GM12878 (cell line): ENCODE data around the gene EMILIN2. TPM values are rescaled to one million over a fixed set of nuclear protein-coding genes. Genes with fewer than 3 reads are reported as not detected.

ENCODE experiments used
- ATAC-seq: fragments of 200-7000 bp; cut with Tn5 transposase; 3 replicates; pipeline ENCODE4 v1.9.1; 2020; ENCODE audit warnings: mild to moderate bottlenecking, moderate library complexity
- BruUV-seq: library from RNA; stranded (reverse); fragments of 400-500 nt; replicated peaks from 2 replicates; lab custom pipeline; 2021; lab: Mats Ljungman, UMichigan
- CTCF ChIA-PET: fragments of 300-600 bp; sonication (Branson Sonifier 250); formaldehyde crosslinking; extraction: SDS; loops from one replicate; lab custom pipeline; 2021; ENCODE audit warnings: inconsistent platforms; lab: Yijun Ruan, JAX
- POLR2A ChIA-PET: fragments of 350-600 bp; formaldehyde crosslinking; extraction: SDS; loops from one replicate; lab custom pipeline; 2021; ENCODE audit warnings: inconsistent platforms; lab: Charles Lee
- RAD21 ChIA-PET: fragments of 300-600 bp; sonication (Branson Sonifier 250); formaldehyde crosslinking; loops from one replicate; lab custom pipeline; 2023; ENCODE audit warnings: antibody characterized with exemption; ENCODE audit not compliant: unreplicated experiment; lab: Charles Lee
- SMC1A ChIA-PET: fragments of 300-600 bp; sonication (Branson Sonifier 250); formaldehyde crosslinking; loops from one replicate; lab custom pipeline; 2023; ENCODE audit not compliant: unreplicated experiment, uncharacterized antibody; lab: Charles Lee
- DNase-seq: peaks from one replicate; pipeline ENCODE4 v3.0.0-alpha.2; 2011; ENCODE audit warnings: low read depth, low spot score
- FAIRE-seq: peaks from 3 replicates; lab custom pipeline; 2011; peaks lifted over from hg19 to GRCh38; lab: Jason Lieb, UNC
- H2AFZ ChIP-seq: 2 replicates; pipeline ENCODE4 v1.6.0; 2011; ENCODE audit warnings: low read depth, low read length, control low read depth; ENCODE audit not compliant: control insufficient read depth
- H3K27ac ChIP-seq: 2 replicates; pipeline ENCODE4 v1.5.1; 2011; ENCODE audit warnings: control low read depth; ENCODE audit not compliant: control insufficient read depth, insufficient read depth
- H3K27me3 ChIP-seq, 2 experiments: replicated peaks in 1 of 2; 2 replicates each; pipeline versions ENCODE4 v1.6.0 to v1.6.1; 2011; ENCODE audit warnings: low read length in 1 of 2; ENCODE audit not compliant: control insufficient read depth in 2 of 2, insufficient read depth in 2 of 2
- H3K36me3 ChIP-seq, 2 experiments: 2 replicates each; pipeline ENCODE4 v1.5.1; 2011; ENCODE audit warnings: low read length in 1 of 2; ENCODE audit not compliant: control insufficient read depth in 2 of 2, insufficient read depth in 2 of 2
- H3K4me1 ChIP-seq: 2 replicates; pipeline ENCODE4 v1.6.1; 2011; ENCODE audit warnings: mild to moderate bottlenecking, low read length, moderate library complexity, mixed read lengths; ENCODE audit not compliant: control insufficient read depth, insufficient read depth
- H3K4me2 ChIP-seq: 2 replicates; pipeline ENCODE4 v1.6.0; 2011; ENCODE audit warnings: control low read depth; ENCODE audit not compliant: control insufficient read depth, insufficient read depth
- H3K4me3 ChIP-seq: fragments of 200-600 bp; sonication (generic); 2 replicates; pipeline ENCODE4 v1.5.1; 2016
- H3K79me2 ChIP-seq: 2 replicates; pipeline ENCODE4 v1.6.0; 2011; ENCODE audit warnings: low read length; ENCODE audit not compliant: control insufficient read depth, insufficient read depth
- H3K9ac ChIP-seq: 2 replicates; pipeline ENCODE4 v1.8.0; 2011; ENCODE audit warnings: low read length, control low read depth, mixed read lengths; ENCODE audit not compliant: control insufficient read depth, insufficient read depth
- H3K9me3 ChIP-seq: replicated peaks from 3 replicates; pipeline ENCODE4 v1.5.1; 2011; ENCODE audit warnings: mild to moderate bottlenecking, low read length; ENCODE audit not compliant: control insufficient read depth, insufficient read depth
- H4K20me1 ChIP-seq: 2 replicates; pipeline ENCODE4 v1.6.0; 2011; ENCODE audit not compliant: control insufficient read depth, insufficient read depth
- BCLAF1 ChIP-seq: fragments of 450-650 bp; IDR thresholded peaks from 2 replicates; pipeline ENCODE4 v1.6.1; 2017; ENCODE audit warnings: antibody characterized with exemption, mild to moderate bottlenecking, moderate library complexity
- E2F8 ChIP-seq: fragments of 450-650 bp; IDR thresholded peaks from 2 replicates; pipeline ENCODE4 v1.6.1; 2018; ENCODE audit warnings: mild to moderate bottlenecking, low read depth, moderate library complexity; ENCODE audit not compliant: partially characterized antibody
- ELK1 ChIP-seq: IDR thresholded peaks from 2 replicates; pipeline ENCODE4 v1.6.1; 2012; ENCODE audit warnings: low read depth, low read length, improper control_type of control experiment
- HDAC6 ChIP-seq: fragments of 200-600 bp; sonication (generic); IDR thresholded peaks from one replicate; pipeline ENCODE4 v1.8.0; 2017; ENCODE audit warnings: antibody characterized with exemption; ENCODE audit not compliant: unreplicated experiment
- IKZF2 ChIP-seq, 2 experiments: fragments of 450-650 bp; IDR thresholded peaks; 2 replicates each; pipeline ENCODE4 v1.6.1; 2017; ENCODE audit warnings: mild to moderate bottlenecking in 2 of 2, moderate library complexity in 2 of 2
- IRF3 ChIP-seq: fragments of 450-650 bp; IDR thresholded peaks from 2 replicates; pipeline ENCODE4 v1.6.1; 2014; ENCODE audit warnings: mild to moderate bottlenecking
- NR2C1 ChIP-seq: fragments of 450-650 bp; IDR thresholded peaks from 2 replicates; pipeline ENCODE4 v1.6.1; 2017; ENCODE audit warnings: antibody characterized with exemption, mild to moderate bottlenecking, moderate library complexity
- NR2C2 ChIP-seq: IDR thresholded peaks from 2 replicates; pipeline ENCODE4 v1.6.1; 2011; ENCODE audit warnings: borderline replicate concordance, low read depth; ENCODE audit not compliant: control insufficient read depth, insufficient read length
- NR2F1 ChIP-seq: fragments of 450-650 bp; conservative IDR thresholded peaks from 2 replicates; pipeline ENCODE4 v1.6.1; 2017; ENCODE audit warnings: mild to moderate bottlenecking
- NRF1 ChIP-seq: conservative IDR thresholded peaks from 2 replicates; pipeline ENCODE4 v1.6.1; 2011; ENCODE audit warnings: mild to moderate bottlenecking, low read depth, low read length, improper control_type of control experiment
- RUNX3 ChIP-seq: IDR thresholded peaks from 2 replicates; pipeline ENCODE4 v1.6.1; 2012; ENCODE audit warnings: low read length, inconsistent platforms
- SP1 ChIP-seq: IDR thresholded peaks from one replicate; pipeline ENCODE4 v1.6.1; 2011; ENCODE audit warnings: low read depth, low read length
- TBL1XR1 ChIP-seq: IDR thresholded peaks from 2 replicates; pipeline ENCODE4 v1.6.1; 2012; ENCODE audit warnings: low read depth, low read length, improper control_type of control experiment
- TCF12 ChIP-seq: IDR thresholded peaks from 2 replicates; pipeline ENCODE4 v1.6.1; 2011; ENCODE audit warnings: low read depth, mild to moderate bottlenecking, low read length
- YBX1 ChIP-seq: fragments of 450-650 bp; IDR thresholded peaks from 2 replicates; pipeline ENCODE4 v1.6.1; 2016; ENCODE audit warnings: antibody characterized with exemption
- ZNF274 ChIP-seq: IDR thresholded peaks from one replicate; pipeline ENCODE4 v1.8.0; 2011; ENCODE audit not compliant: insufficient read length, insufficient read depth
- WGBS: methylation state at CpG from one replicate; pipeline ENCODE4 v1.1.6; 2016; ENCODE audit warnings: low lambda C conversion rate; ENCODE audit not compliant: insufficient replicate concordance, insufficient coverage; ENCODE audit errors: missing lambda C conversion rate; 5-methylcytosine and 5-hydroxymethylcytosine counted together
- in situ Hi-C: fragments of 300-500 bp; cut with MboI; formaldehyde crosslinking; loops from 9 replicates; pipeline ENCODE4 v1.14.3; 2018; ENCODE audit warnings: mixed read lengths
- intact Hi-C: fragments of 100-400 bp; cut with micrococcal nuclease; formaldehyde crosslinking; loops from one replicate; pipeline ENCODE4 v1.14.2; 2022; ENCODE audit not compliant: unreplicated experiment
- polyA plus RNA-seq, 11 experiments: library from polyadenylated mRNA; depleted of rRNA in 4 of 11; unstranded in 6 of 11; stranded (reverse) in 5 of 11; fragments of >200 nt; fragmentation: Nextera tagmentation in 4 of 11; fragmentation: Illumina TruSeq in 1 of 11; extraction: Ambion mirVana in 4 of 11; extraction: Trizol in 1 of 11; gene quantifications; 1 replicate in 1 of 11; 2 replicates in 10 of 11; pipeline versions ENCODE4 v1.2.1 to v1.2.3, GENCODE V29; 2011 to 2016; ENCODE audit warnings: inconsistent platforms in 2 of 11, missing spikeins in 2 of 11, low read depth in 1 of 11
- total RNA-seq, 4 experiments: library from RNA; depleted of rRNA in 3 of 4; stranded (reverse); fragments of >200 nt in 3 of 4; fragmentation: Illumina TruSeq in 1 of 4; extraction: Trizol in 1 of 4; gene quantifications; 2 replicates each; pipeline versions ENCODE4 v1.2.1 to v1.2.3, GENCODE V29; 2013 to 2021

EMILIN2 gene
- total and polyA plus RNA-seq, 10 of the 15 experiments (the other 5 are each of a cell fraction or from before 2014, with no cell fraction given): 0.58 to 18.4 (median 5.9) TPM

GRCh38 chr18:2893056-2893455, 46.2 kb downstream of the EMILIN2 start:
- POLR2A ChIA-PET: no interaction called here
- BruUV-seq: no TSS peak
- H3K36me3 ChIP-seq: no peaks in the 10 kb centered on the region
- in situ Hi-C loops (no loop called here), intact Hi-C loops (no loop called here)
- H3K4me2 ChIP-seq: no peak overlapping the region
- no peaks in the 10 kb centered on the region for H4K20me1 ChIP-seq
- no peak overlapping the region for H3K27ac ChIP-seq
- H3K4me3 ChIP-seq: no peak overlapping the region
- DNase-seq (no peak), FAIRE-seq (no peak), ATAC-seq (no peak)
- TF ChIP-seq NR2F1: no peak
- no peak for TF ChIP-seq TCF12
- TF ChIP-seq NR2C2: no peak
- no peak for TF ChIP-seq ELK1
- TF ChIP-seq TBL1XR1: no peak
- TF ChIP-seq HDAC6: no peak
- TF ChIP-seq ZNF274: no peak
- no peak for TF ChIP-seq YBX1
- TF ChIP-seq RUNX3: no peak
- no peak for TF ChIP-seq BCLAF1
- no peak for TF ChIP-seq SP1
- TF ChIP-seq IKZF2 (IDR thresholded peaks at IDR 0.05): no peak
- no peak for TF ChIP-seq E2F8
- no peak for TF ChIP-seq IRF3
- no peak for TF ChIP-seq NR2C1
- no peak for TF ChIP-seq NRF1
- 0 out of 2 replicates have a peak, but pooled peaks cover under 1% of the 10 kb centered on the region for H3K4me1 ChIP-seq
- no peaks in the 10 kb centered on the region; a peak in 2 of 4 replicates for H3K27me3 ChIP-seq
- no peak overlapping the region for H2AFZ ChIP-seq
- RAD21 ChIA-PET: interaction anchor here (1.1 kb wide), 1 partner anchor 92 kb away, joined by 4 read pairs; no protein-coding TSS in a partner anchor
- WGBS: 30% methylated on average over 4 of the region's 4 CpGs
- CTCF ChIA-PET: interaction anchor here (0.8 kb wide), 1 partner anchor 27 kb away, joined by 3 read pairs; no protein-coding TSS in a partner anchor
- SMC1A ChIA-PET: interaction anchor here (0.5 kb wide), 1 partner anchor 30 kb away, joined by 3 read pairs; no protein-coding TSS in a partner anchor
- no peaks in the 10 kb centered on the region; the same call in 2 of the 3 replicates for H3K9me3 ChIP-seq
- H3K79me2 ChIP-seq: no peaks in the 10 kb centered on the region
- H3K9ac ChIP-seq: no peak overlapping the region
